GM04504 (cell line): ENCODE measurements around the gene SPRING1.

ENCODE experiments used
- DNase-seq: peaks from one replicate; pipeline ENCODE4 v3.0.0-alpha.2; 2012; ENCODE audit warnings: low read depth

SPRING1 gene

GRCh38 chr12:116739381-116739887 lies 1.6 kb upstream of the SPRING1 start:
- DNase-seq, result no peak

GRCh38 chr12:116736962-116737773 lies 701 bp downstream of the SPRING1 start:
- no peak for DNase-seq

- DNase-seq, result no peak
Measured at GRCh38 chr12:116735951-116736599, 1.8 kb downstream of the SPRING1 start.

- DNase-seq, result no peak
Measured at GRCh38 chr12:116735084-116735483, 2.8 kb downstream of the SPRING1 start.

DNA sequence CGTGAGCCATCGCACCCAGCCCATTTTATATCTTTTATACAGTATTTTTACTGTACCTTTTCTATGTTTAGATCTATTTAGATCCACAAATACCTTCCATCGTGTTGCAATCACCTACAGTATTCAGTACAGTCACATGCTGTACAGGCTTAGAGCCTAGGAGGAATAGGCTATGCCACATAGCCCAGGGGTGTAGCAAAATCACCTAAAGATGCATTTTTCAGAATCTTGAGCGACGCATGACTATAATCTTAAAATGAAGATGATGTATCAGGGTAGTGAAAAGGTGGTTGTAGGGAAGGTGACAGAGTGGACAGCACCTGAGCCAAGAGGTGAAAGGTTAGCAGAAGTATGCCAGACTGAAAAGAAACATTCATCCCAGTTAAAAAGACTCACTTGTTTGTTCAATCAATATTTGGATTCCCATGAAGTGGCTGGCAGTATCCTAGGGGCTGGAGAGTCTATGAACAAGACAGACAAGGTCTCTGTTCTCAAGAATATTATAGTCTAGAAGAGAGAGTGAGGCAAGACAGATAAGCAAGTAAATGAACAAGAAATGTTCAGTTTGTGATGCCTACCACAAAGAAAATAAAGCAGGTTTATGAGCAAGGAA lies 3.6 kb downstream of the SPRING1 start:
- no peak for DNase-seq

GRCh38 chr12:116731801-116732200 lies 6.1 kb downstream of the SPRING1 start:
- DNase-seq, result no peak

- no peak for DNase-seq
Measured at GRCh38 chr12:116727891-116728290, 10.0 kb downstream of the SPRING1 start.

DNA sequence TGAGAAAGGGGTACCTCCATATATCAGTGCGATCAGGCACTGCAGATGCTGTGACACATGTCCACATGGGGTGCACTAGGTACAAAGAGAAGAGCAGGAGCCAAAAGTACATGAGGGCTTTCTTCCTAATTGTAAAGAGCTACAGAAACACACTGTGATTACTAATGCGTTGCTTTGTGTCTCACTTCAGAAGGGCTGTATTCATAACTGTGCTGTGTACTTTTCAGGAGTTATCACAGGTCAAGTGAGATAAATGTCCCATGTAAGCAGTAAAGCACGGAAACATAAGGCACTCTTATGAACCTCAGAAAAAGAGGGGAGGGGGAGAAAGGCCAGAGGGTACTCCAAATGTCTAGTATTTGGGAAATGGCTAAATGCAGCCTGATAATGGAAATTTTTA lies 10.6 kb downstream of the SPRING1 start:
- DNase-seq, result no peak

DNA sequence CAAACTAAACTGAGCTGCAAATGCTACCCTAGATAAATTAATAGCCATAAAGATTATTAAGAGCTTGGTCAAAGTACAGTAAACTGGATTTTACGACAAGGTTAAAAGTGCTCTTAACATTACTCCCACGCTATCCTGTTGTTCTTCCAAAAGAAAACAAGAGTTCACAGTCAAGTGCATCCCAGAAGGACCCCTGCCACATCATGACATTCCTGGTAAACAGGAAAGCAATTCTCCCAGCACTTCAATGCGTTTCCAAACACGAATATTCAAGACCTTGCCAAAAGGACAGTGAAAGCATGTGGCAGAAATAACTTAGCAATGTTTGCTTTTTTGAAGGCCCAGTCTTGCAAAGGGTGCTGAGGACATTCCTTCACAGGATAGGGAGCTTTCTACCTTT lies 11.2 kb downstream of the SPRING1 start:
- no peak for DNase-seq

GRCh38 chr12:116722245-116722644 lies 15.6 kb downstream of the SPRING1 start:
- DNase-seq, result no peak

- no peak for DNase-seq
Measured at GRCh38 chr12:116719731-116720528, 17.9 kb downstream of the SPRING1 start.

- no peak for DNase-seq
Measured at GRCh38 chr12:116718655-116719454, 19.0 kb downstream of the SPRING1 start.

DNA sequence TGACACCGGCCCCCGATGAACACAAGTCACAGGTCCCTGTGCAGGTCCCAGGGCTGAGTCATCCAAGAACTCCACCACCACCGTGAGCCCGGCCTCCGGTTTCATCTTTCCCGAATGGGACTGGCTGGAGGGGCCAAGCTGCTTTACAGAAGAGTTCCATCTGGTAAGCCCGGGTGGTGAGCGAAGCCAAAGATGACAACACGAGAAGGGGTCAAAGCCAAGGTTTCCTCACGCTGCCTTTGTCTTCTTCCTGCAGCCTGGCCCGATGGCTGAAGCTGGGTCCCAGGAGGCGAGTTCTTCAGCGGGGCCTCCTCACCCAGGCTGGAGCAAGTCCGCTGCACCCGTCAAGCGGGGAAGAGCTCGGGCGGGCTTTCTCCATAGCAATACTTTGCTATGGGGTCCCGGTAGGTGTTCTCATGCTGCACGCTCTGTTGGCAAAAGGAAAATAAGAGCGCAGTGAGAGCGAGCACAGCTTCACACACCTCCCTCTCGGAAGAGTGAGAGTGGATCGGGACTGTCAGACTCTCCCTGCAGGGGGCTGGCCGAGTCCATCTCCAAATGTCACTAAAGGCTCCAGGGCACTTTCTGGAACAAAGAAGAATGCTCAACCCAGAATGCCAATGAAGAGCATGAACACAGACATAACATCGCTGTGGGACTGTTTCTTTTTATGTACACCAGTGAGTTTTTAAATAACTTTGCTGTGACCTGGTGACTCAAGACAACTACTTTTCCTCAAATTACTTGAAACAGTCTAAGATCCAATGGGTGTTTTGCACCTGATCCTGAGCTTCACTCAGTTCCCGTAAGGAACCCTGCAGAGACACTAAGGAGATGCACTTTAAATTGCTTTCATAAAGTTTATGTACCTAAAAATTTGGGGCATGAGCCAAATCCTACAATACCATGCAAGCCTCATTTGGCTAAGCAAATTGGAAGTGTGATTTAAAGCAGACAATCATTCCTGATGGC lies 20.1 kb downstream of the SPRING1 start:
- peak; percentile 50 for DNase-seq

GRCh38 chr12:116714175-116714574 lies 23.7 kb downstream of the SPRING1 start:
- no peak for DNase-seq

DNA sequence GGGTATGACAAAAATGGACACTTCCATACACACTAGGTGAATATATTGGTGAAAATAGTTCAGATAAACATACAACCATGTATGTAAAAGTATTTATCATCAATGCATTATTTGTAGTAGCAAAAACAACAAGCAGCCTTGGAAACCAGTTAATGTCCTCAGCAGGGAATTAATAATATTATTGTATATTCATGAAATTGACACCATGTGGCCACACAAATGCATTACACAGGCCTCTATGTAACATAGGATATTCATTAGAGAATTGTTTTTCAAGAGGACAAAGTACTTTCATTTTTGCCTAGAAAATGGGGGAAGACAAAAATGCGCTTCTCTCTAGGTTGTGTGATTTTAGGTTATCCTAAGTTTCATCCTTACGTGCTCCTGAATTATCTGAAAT lies 24.3 kb downstream of the SPRING1 start:
- no peak for DNase-seq

GRCh38 chr12:116712458-116713303 lies 25.2 kb downstream of the SPRING1 start:
- no peak for DNase-seq

DNA sequence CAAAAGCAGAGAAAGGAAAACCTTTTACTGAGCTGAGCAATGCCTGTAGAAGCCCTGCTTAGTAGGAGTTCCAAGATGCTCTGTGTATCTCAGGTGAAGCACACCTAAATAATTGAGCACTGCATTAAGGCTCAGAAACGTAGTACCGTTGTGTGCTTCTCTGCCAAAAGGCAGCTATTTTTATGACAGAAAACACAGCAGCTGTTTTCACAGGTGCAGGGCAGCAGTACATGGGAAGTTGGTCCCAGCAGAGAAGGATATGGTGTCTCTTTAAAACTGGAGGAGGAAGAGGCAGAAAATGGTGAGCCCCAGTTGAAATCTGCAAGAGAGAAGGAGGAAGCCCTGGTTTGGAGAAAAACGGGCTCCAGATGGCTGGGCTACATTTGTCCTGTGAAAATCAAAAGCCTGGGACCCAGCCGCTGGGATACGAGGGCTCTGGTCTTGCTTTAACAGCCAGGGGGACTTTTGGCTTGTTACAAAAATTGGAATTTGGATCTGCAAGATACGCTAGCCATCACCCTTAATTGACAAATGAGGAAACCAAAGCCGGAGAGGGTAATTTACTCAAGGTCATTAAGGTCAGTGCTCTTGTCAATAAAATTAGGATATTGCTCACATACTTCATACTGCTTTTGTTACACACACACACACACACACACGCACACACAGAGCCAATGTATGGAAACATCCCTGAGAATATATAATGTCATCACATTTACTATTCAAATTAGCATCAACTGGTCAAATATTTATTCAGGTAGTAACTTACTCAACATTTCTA lies 27.3 kb downstream of the SPRING1 start:
- DNase-seq, result no peak

DNA sequence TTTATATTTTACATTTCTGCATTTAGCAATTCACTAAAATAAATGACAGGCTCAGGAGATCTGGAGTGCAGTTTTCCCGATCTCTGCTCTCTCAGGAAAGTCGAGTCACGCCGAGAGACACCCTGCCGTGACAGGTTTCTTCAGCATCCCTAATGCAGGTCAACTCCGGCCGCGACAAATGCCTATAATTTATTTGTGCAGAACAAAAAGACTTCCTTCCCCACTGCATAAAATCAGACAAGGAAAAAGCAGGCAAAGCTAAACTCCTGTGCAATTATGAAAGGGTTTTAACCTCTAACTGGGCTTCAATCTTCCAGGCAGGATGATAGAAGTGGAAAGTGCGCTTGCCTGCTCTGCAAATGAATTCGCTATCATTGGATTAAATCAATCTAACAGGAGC lies 28.1 kb downstream of the SPRING1 start:
- DNase-seq, result no peak
